Measurements from ENCODE around the gene LRRC41. TPM values are rescaled to one million over a fixed set of nuclear protein-coding genes. Genes with fewer than 3 reads are reported as not detected.
"Not testable (repeated sequence)": the region's sequence is repeated elsewhere in the genome, so short reads cannot be mapped to it uniquely, and the experiment has no call there.

The LRRC41 gene
- 92.6 and 103 TPM in 2 replicates for total RNA-seq (2014; rRNA removed; shearing (Covaris generic))
- 62.5 and 65.6 TPM in 2 replicates for polyA plus RNA-seq (2015; cell fraction: cytosol; rRNA removed)
- polyA plus RNA-seq (2015; cell fraction: nucleus; rRNA removed), result 79.4 and 98.3 TPM in 2 replicates

GRCh38 chr1:46303038-46303871 lies at the start of gene LRRC41, which contains the start of gene UQCRH:
TSS of gene LRRC41 (minus strand) at chr1:46303616. CDS start at chr1:46303322, 294 bp downstream.
TSS of gene UQCRH (plus strand) at chr1:46303698. CDS start at chr1:46303767, 69 bp downstream.
- DNase-seq (ENCODE audit: low read depth), result peak; percentile 94

GRCh38 chr1:46352363-46352762 lies 48.9 kb upstream of the LRRC41 start:
- DNase-seq (ENCODE audit: low read depth), result no peak

GRCh38 chr1:46345281-46345680 lies 41.9 kb upstream of the LRRC41 start:
- no peak for DNase-seq (ENCODE audit: low read depth)

- no peak for DNase-seq (ENCODE audit: low read depth)
Observed at GRCh38 chr1:46344481-46344880, 41.1 kb upstream of the LRRC41 start.

- no peak for DNase-seq (ENCODE audit: low read depth)
Observed at GRCh38 chr1:46343705-46344104, 40.3 kb upstream of the LRRC41 start.

- DNase-seq (ENCODE audit: low read depth), result no peak
Observed at GRCh38 chr1:46343351-46343695, 39.9 kb upstream of the LRRC41 start.

- no peak for DNase-seq (ENCODE audit: low read depth)
Observed at GRCh38 chr1:46342677-46343350, 39.4 kb upstream of the LRRC41 start.

- DNase-seq (ENCODE audit: low read depth), result peak; percentile 55
Observed at GRCh38 chr1:46342084-46342656, 38.8 kb upstream of the LRRC41 start.

- no peak for DNase-seq (ENCODE audit: low read depth)
Observed at GRCh38 chr1:46341222-46342083, 38.0 kb upstream of the LRRC41 start.

- DNase-seq (ENCODE audit: low read depth), result peak; percentile 93
Observed at GRCh38 chr1:46340404-46341221, 37.2 kb upstream of the LRRC41 start, which contains the start of gene NSUN4. TSS of gene NSUN4 (plus strand) at chr1:46340807. CDS start at chr1:46340827, 20 bp downstream.

- not testable (repeated sequence) for DNase-seq (ENCODE audit: low read depth)
Observed at GRCh38 chr1:46337409-46337808, 34.0 kb upstream of the LRRC41 start.

- DNase-seq (ENCODE audit: low read depth), result no peak
Observed at GRCh38 chr1:46335081-46335480, 31.7 kb upstream of the LRRC41 start.

GRCh38 chr1:46334030-46334384 lies 30.6 kb upstream of the LRRC41 start:
- DNase-seq (ENCODE audit: low read depth), result no peak

GRCh38 chr1:46333300-46334029 lies 30.0 kb upstream of the LRRC41 start:
- DNase-seq (ENCODE audit: low read depth), result peak; percentile 62

- not testable (repeated sequence) for DNase-seq (ENCODE audit: low read depth)
Observed at GRCh38 chr1:46331786-46332540, 28.5 kb upstream of the LRRC41 start.

GRCh38 chr1:46330381-46330780 lies 27.0 kb upstream of the LRRC41 start:
- DNase-seq (ENCODE audit: low read depth), result not testable (repeated sequence)

- not testable (repeated sequence) for DNase-seq (ENCODE audit: low read depth)
Observed at GRCh38 chr1:46329807-46330206, 26.4 kb upstream of the LRRC41 start.

GRCh38 chr1:46328182-46328581 lies 24.8 kb upstream of the LRRC41 start:
- not testable (repeated sequence) for DNase-seq (ENCODE audit: low read depth)

All from HT1080 (cell line).